IMR-90 (cell line): ENCODE data around the gene MMAA. TPM values are rescaled to one million over a fixed set of nuclear protein-coding genes. Genes with fewer than 3 reads are reported as not detected.

ENCODE experiments used
- ATAC-seq: fragments of 200-7000 bp; cut with Tn5 transposase; 2 replicates; pipeline ENCODE4 v1.9.1; 2020; ENCODE audit warnings: low read depth, mild to moderate bottlenecking, moderate library complexity
- BruUV-seq: library from RNA; stranded (reverse); fragments of 400-500 nt; replicated peaks from 2 replicates; lab custom pipeline; 2021; lab: Mats Ljungman, UMichigan
- CTCF ChIA-PET: fragments of 300-600 bp; formaldehyde crosslinking; extraction: SDS; loops from one replicate; lab custom pipeline; 2021; ENCODE audit warnings: antibody characterized with exemption; lab: Yijun Ruan, JAX
- POLR2A ChIA-PET: fragments of 300-600 bp; sonication (Branson Sonifier 250); formaldehyde crosslinking; loops from one replicate; lab custom pipeline; 2022; ENCODE audit warnings: antibody characterized with exemption; ENCODE audit not compliant: unreplicated experiment; lab: Charles Lee
- DNase-seq: peaks from one replicate; pipeline ENCODE4 v3.0.0; 2013
- H2AFZ ChIP-seq: replicated peaks from 2 replicates; pipeline ENCODE3; 2013; ENCODE audit warnings: low read length, mild to moderate bottlenecking; ENCODE audit not compliant: poor library complexity
- H2AK5ac ChIP-seq: 2 replicates; pipeline ENCODE4 v1.6.1; 2013; ENCODE audit warnings: low read depth, low read length, inconsistent platforms
- H2AK9ac ChIP-seq: replicated peaks from 2 replicates; pipeline ENCODE3; 2013; ENCODE audit warnings: mild to moderate bottlenecking, low read depth, low read length, moderate library complexity; ENCODE audit not compliant: poor library complexity
- H2BK120ac ChIP-seq: 2 replicates; pipeline ENCODE4 v1.6.1; 2013; ENCODE audit warnings: low read depth, low read length, inconsistent platforms
- H2BK15ac ChIP-seq: 3 replicates; pipeline ENCODE4 v1.6.1; 2013; ENCODE audit warnings: low read depth, low read length, inconsistent platforms
- H2BK20ac ChIP-seq: 2 replicates; pipeline ENCODE4 v1.6.1; 2013; ENCODE audit warnings: low read depth, mild to moderate bottlenecking, inconsistent platforms, low read length, moderate library complexity
- H2BK5ac ChIP-seq: 2 replicates; pipeline ENCODE4 v1.6.1; 2013; ENCODE audit warnings: mild to moderate bottlenecking, low read depth, low read length, inconsistent platforms; ENCODE audit not compliant: poor library complexity, severe bottlenecking
- H3K14ac ChIP-seq: replicated peaks from 2 replicates; pipeline ENCODE4 v1.6.1; 2013; ENCODE audit warnings: low read depth, low read length, inconsistent platforms
- H3K18ac ChIP-seq: 2 replicates; pipeline ENCODE4 v1.6.1; 2013; ENCODE audit warnings: low read depth, low read length, control low read depth
- H3K23ac ChIP-seq: 2 replicates; pipeline ENCODE4 v1.6.1; 2013; ENCODE audit warnings: low read depth, low read length, inconsistent platforms
- H3K27ac ChIP-seq: 2 replicates; pipeline ENCODE4 v1.5.1; 2013; ENCODE audit warnings: mild to moderate bottlenecking, control low read depth, low read length; ENCODE audit not compliant: insufficient read depth
- H3K27me3 ChIP-seq: 2 replicates; pipeline ENCODE4 v1.6.1; 2013; ENCODE audit warnings: low read length; ENCODE audit not compliant: control insufficient read depth, insufficient read depth
- H3K36me3 ChIP-seq: 2 replicates; pipeline ENCODE4 v1.6.1; 2013; ENCODE audit warnings: low read length, mixed read lengths; ENCODE audit not compliant: control insufficient read depth, insufficient read depth
- H3K4ac ChIP-seq: 2 replicates; pipeline ENCODE4 v1.6.1; 2013; ENCODE audit warnings: low read depth, low read length, inconsistent platforms
- H3K4me1 ChIP-seq: 2 replicates; pipeline ENCODE4 v1.6.1; 2013; ENCODE audit warnings: low read length, mixed read lengths; ENCODE audit not compliant: control insufficient read depth, insufficient read depth
- H3K4me2 ChIP-seq: 2 replicates; pipeline ENCODE4 v1.6.1; 2013; ENCODE audit warnings: low read depth, mild to moderate bottlenecking, control low read depth, low read length, moderate library complexity
- H3K4me3 ChIP-seq: 2 replicates; pipeline ENCODE4 v1.5.1; 2013; ENCODE audit warnings: low read depth, mild to moderate bottlenecking, control low read depth, low read length, moderate library complexity; ENCODE audit not compliant: insufficient read depth
- H3K56ac ChIP-seq: 2 replicates; pipeline ENCODE4 v1.6.1; 2013; ENCODE audit warnings: low read length, inconsistent platforms; ENCODE audit not compliant: insufficient read depth; ENCODE audit errors: extremely low read depth
- H3K79me1 ChIP-seq, 2 experiments: 2 replicates each; pipeline ENCODE4 v1.6.1; 2013; ENCODE audit warnings: low read length in 2 of 2, inconsistent platforms in 1 of 2, low read depth in 1 of 2
- H3K9ac ChIP-seq: 2 replicates; pipeline ENCODE4 v1.6.1; 2013; ENCODE audit warnings: low read depth, low read length, control low read depth
- H3K9me1 ChIP-seq: 2 replicates; pipeline ENCODE4 v1.6.1; 2013; ENCODE audit warnings: low read length, inconsistent platforms; ENCODE audit not compliant: insufficient read depth
- H3K9me3 ChIP-seq: 2 replicates; pipeline ENCODE4 v1.6.1; 2013; ENCODE audit warnings: low read length; ENCODE audit not compliant: control insufficient read depth, insufficient read depth
- H4K20me1 ChIP-seq: 2 replicates; pipeline ENCODE4 v1.6.1; 2013; ENCODE audit warnings: low read length, inconsistent platforms; ENCODE audit not compliant: insufficient read depth
- H4K5ac ChIP-seq: 2 replicates; pipeline ENCODE4 v1.6.1; 2013; ENCODE audit warnings: mild to moderate bottlenecking, low read depth, low read length, control low read depth
- H4K8ac ChIP-seq, 2 experiments: 2 replicates each; pipeline ENCODE4 v1.6.1; 2013; ENCODE audit warnings: low read depth in 2 of 2, low read length in 2 of 2, control low read depth in 1 of 2, inconsistent platforms in 1 of 2
- H4K91ac ChIP-seq: 2 replicates; pipeline ENCODE4 v1.6.1; 2013; ENCODE audit warnings: low read depth, low read length, inconsistent platforms; ENCODE audit not compliant: insufficient read depth
- BHLHE40 ChIP-seq: fragments of 150-350 bp; IDR thresholded peaks from 2 replicates; pipeline ENCODE4 v1.6.1; 2016; ENCODE audit warnings: mild to moderate bottlenecking, low read depth, low read length
- CEBPB ChIP-seq: IDR thresholded peaks from 2 replicates; pipeline ENCODE4 v1.6.1; 2012; ENCODE audit warnings: low read depth, low read length, improper control_type of control experiment
- CHD1 ChIP-seq: IDR thresholded peaks from 2 replicates; pipeline ENCODE4 v1.6.1; 2012; ENCODE audit warnings: low read depth, low read length, improper control_type of control experiment
- MAFK ChIP-seq: IDR thresholded peaks from 2 replicates; pipeline ENCODE4 v1.6.1; 2012; ENCODE audit warnings: low read depth, low read length, improper control_type of control experiment
- MAZ ChIP-seq: IDR thresholded peaks from 2 replicates; pipeline ENCODE4 v1.6.1; 2012; ENCODE audit warnings: low read depth, mild to moderate bottlenecking, low read length, improper control_type of control experiment, moderate library complexity, borderline replicate concordance
- MXI1 ChIP-seq: IDR thresholded peaks from 2 replicates; pipeline ENCODE4 v1.6.1; 2012; ENCODE audit warnings: low read depth, mild to moderate bottlenecking, low read length, moderate library complexity, borderline replicate concordance
- NFE2L2 ChIP-seq: fragments of 150-350 bp; IDR thresholded peaks from 2 replicates; pipeline ENCODE4 v1.6.1; 2016; ENCODE audit warnings: low read depth, mild to moderate bottlenecking, low read length
- POLR2A ChIP-seq: IDR thresholded peaks from 2 replicates; pipeline ENCODE4 v1.6.1; 2012; ENCODE audit warnings: mild to moderate bottlenecking, low read depth, low read length
- RAD21 ChIP-seq: IDR thresholded peaks from 2 replicates; pipeline ENCODE4 v1.6.1; 2012; ENCODE audit warnings: low read length, improper control_type of control experiment
- RCOR1 ChIP-seq: IDR thresholded peaks from 2 replicates; pipeline ENCODE4 v1.6.1; 2012; ENCODE audit warnings: mild to moderate bottlenecking, low read length, improper control_type of control experiment; ENCODE audit not compliant: insufficient replicate concordance
- RFX5 ChIP-seq: IDR thresholded peaks from 2 replicates; pipeline ENCODE4 v1.8.0; 2012; ENCODE audit warnings: low read depth, mild to moderate bottlenecking, low read length, moderate library complexity
- SMC3 ChIP-seq: fragments of 150-350 bp; IDR thresholded peaks from 2 replicates; pipeline ENCODE4 v1.6.1; 2016; ENCODE audit warnings: low read depth, mild to moderate bottlenecking, antibody characterized with exemption, low read length, moderate library complexity
- WGBS, 2 experiments: methylation state at CpG; one replicate each; pipeline versions ENCODE4 v1.1.5 to v1.1.7; 2013; ENCODE audit warnings: missing lambda C conversion rate in 2 of 2; ENCODE audit not compliant: insufficient read length in 1 of 2; ENCODE audit errors: extremely low coverage in 2 of 2; 5-methylcytosine and 5-hydroxymethylcytosine counted together
- dilution Hi-C: fragments of 300-500 bp; cut with HindIII; formaldehyde crosslinking; loops from one replicate; pipeline ENCODE4 v1.14.3; 2018; ENCODE audit warnings: low sequenced_read_pairs; ENCODE audit not compliant: unreplicated experiment
- in situ Hi-C: fragments of 300-500 bp; cut with MboI; formaldehyde crosslinking; loops from 3 replicates; pipeline ENCODE4 v1.14.3; 2019; ENCODE audit warnings: low sequenced_read_pairs, inconsistent platforms, mixed read lengths
- intact Hi-C: fragments of 100-400 bp; cut with micrococcal nuclease; formaldehyde crosslinking; loops from 2 replicates; pipeline ENCODE4 v1.10.0; 2022
- polyA plus RNA-seq, 3 experiments: library from polyadenylated mRNA; depleted of rRNA; stranded (reverse); fragments of >200 nt; gene quantifications; 2 replicates each; pipeline ENCODE4 v1.2.3, GENCODE V29; 2012; ENCODE audit warnings: low replicate concordance in 1 of 3
- total RNA-seq: library from RNA; depleted of rRNA; stranded (reverse); fragments of >200 nt; gene quantifications from 2 replicates; pipeline ENCODE4 v1.2.3, GENCODE V29; 2012
- TF ChIP-seq, protein P1 (sequence below): fragments of 150-350 bp; IDR thresholded peaks from 2 replicates; pipeline ENCODE4 v1.6.1; 2017; ENCODE audit warnings: mild to moderate bottlenecking, antibody characterized with exemption, low read length, low read depth
- TF ChIP-seq, protein P2 (sequence below): fragments of 150-350 bp; IDR thresholded peaks from 2 replicates; pipeline ENCODE4 v1.6.1; 2016; ENCODE audit warnings: low read depth, mild to moderate bottlenecking, low read length, moderate library complexity, borderline replicate concordance
- TF ChIP-seq, protein P3 (sequence below): conservative IDR thresholded peaks from 2 replicates; pipeline ENCODE4 v1.5.1; 2012; ENCODE audit warnings: mild to moderate bottlenecking, low read depth, low read length, improper control_type of control experiment

The MMAA gene
- total and polyA plus RNA-seq, 2 of the 4 experiments (the other 2 are of a cell fraction), result 4.4 to 5.2 TPM

DNA sequence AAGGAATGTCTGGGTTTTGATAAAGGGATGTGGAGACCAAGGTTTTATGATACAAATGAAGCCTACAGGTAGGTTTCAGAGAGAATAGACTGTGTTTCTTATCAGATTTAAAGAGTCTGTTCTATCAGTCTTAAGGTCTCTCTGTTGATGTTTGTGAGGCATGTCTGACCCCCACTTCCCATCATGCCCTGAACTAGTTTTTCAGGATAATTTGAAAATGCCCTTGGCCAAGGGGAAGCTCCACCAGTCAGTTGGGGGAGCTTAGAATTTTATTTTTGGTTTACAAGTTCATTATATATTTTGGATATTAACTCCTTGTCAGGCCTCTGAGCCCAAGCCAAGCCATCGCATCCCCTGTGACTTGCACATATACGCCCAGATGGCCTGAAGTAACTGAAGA lies 79.3 kb downstream of the MMAA start:
- H3K27me3 ChIP-seq, result no peaks in the 10 kb centered on the region
- H3K79me1 ChIP-seq, result no peaks in the 10 kb centered on the region
- H2BK5ac ChIP-seq, result no peak overlapping the region
- no peak overlapping the region for H3K9ac ChIP-seq
- WGBS, 2 experiments, result no CpG with 5 or more reads among the region's 2 CpGs
- no peak overlapping the region for H2AFZ ChIP-seq
- DNase-seq (no peak), ATAC-seq (no peak)
- H2AK5ac ChIP-seq, result no peak overlapping the region
- H4K8ac ChIP-seq, result no peak overlapping the region
- no peaks in the 10 kb centered on the region for H4K20me1 ChIP-seq
- no peak overlapping the region for H3K23ac ChIP-seq
- no peak overlapping the region for H4K91ac ChIP-seq
- dilution Hi-C loops, result no loop called here
- H3K4ac ChIP-seq, result no peak overlapping the region
- H4K5ac ChIP-seq, result no peak overlapping the region
- no peak overlapping the region for H3K14ac ChIP-seq
- no peak for TF ChIP-seq CHD1
- no peak for TF ChIP-seq MXI1
- no peak for TF ChIP-seq POLR2A
- no peak for TF ChIP-seq SMC3
- TF ChIP-seq RCOR1, result no peak
- no peak for TF ChIP-seq BHLHE40
- TF ChIP-seq NFE2L2, result no peak
- no peak for TF ChIP-seq MAZ
- TF ChIP-seq, protein P1, sequence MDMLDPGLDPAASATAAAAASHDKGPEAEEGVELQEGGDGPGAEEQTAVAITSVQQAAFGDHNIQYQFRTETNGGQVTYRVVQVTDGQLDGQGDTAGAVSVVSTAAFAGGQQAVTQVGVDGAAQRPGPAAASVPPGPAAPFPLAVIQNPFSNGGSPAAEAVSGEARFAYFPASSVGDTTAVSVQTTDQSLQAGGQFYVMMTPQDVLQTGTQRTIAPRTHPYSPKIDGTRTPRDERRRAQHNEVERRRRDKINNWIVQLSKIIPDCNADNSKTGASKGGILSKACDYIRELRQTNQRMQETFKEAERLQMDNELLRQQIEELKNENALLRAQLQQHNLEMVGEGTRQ, result no peak
- no peak for TF ChIP-seq CEBPB
- TF ChIP-seq, protein P2, sequence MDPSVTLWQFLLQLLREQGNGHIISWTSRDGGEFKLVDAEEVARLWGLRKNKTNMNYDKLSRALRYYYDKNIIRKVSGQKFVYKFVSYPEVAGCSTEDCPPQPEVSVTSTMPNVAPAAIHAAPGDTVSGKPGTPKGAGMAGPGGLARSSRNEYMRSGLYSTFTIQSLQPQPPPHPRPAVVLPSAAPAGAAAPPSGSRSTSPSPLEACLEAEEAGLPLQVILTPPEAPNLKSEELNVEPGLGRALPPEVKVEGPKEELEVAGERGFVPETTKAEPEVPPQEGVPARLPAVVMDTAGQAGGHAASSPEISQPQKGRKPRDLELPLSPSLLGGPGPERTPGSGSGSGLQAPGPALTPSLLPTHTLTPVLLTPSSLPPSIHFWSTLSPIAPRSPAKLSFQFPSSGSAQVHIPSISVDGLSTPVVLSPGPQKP, result no peak
- TF ChIP-seq RAD21, result no peak
- no peak for TF ChIP-seq MAFK
- TF ChIP-seq, protein P3, sequence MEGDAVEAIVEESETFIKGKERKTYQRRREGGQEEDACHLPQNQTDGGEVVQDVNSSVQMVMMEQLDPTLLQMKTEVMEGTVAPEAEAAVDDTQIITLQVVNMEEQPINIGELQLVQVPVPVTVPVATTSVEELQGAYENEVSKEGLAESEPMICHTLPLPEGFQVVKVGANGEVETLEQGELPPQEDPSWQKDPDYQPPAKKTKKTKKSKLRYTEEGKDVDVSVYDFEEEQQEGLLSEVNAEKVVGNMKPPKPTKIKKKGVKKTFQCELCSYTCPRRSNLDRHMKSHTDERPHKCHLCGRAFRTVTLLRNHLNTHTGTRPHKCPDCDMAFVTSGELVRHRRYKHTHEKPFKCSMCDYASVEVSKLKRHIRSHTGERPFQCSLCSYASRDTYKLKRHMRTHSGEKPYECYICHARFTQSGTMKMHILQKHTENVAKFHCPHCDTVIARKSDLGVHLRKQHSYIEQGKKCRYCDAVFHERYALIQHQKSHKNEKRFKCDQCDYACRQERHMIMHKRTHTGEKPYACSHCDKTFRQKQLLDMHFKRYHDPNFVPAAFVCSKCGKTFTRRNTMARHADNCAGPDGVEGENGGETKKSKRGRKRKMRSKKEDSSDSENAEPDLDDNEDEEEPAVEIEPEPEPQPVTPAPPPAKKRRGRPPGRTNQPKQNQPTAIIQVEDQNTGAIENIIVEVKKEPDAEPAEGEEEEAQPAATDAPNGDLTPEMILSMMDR, result no peak
- TF ChIP-seq RFX5, result no peak
- H3K4me3 ChIP-seq, result no peak overlapping the region
- no peak overlapping the region for H2BK15ac ChIP-seq
- no peak overlapping the region for H2AK9ac ChIP-seq
- no TSS peak for BruUV-seq
- no peak overlapping the region for H3K27ac ChIP-seq
- no peaks in the 10 kb centered on the region for H3K9me3 ChIP-seq
- H3K4me1 ChIP-seq, result no peaks in the 10 kb centered on the region
- no peak overlapping the region for H3K56ac ChIP-seq
- H2BK20ac ChIP-seq, result no peak overlapping the region
- POLR2A ChIA-PET, result no interaction called here
- H3K36me3 ChIP-seq, result no peaks in the 10 kb centered on the region
- in situ Hi-C loops, result no loop called here
- H3K9me1 ChIP-seq, result no peaks in the 10 kb centered on the region
- H3K18ac ChIP-seq, result no peak overlapping the region
- H3K4me2 ChIP-seq, result no peak overlapping the region
- CTCF ChIA-PET, result no interaction called here
- H2BK120ac ChIP-seq, result no peak overlapping the region
- intact Hi-C loops, result no loop called here
